ENCODE measurements around the gene CCIN.
"Not testable (repeated sequence)": the region's sequence is repeated elsewhere in the genome, so short reads cannot be mapped to it uniquely, and the experiment has no call there.

CCIN gene

DNA sequence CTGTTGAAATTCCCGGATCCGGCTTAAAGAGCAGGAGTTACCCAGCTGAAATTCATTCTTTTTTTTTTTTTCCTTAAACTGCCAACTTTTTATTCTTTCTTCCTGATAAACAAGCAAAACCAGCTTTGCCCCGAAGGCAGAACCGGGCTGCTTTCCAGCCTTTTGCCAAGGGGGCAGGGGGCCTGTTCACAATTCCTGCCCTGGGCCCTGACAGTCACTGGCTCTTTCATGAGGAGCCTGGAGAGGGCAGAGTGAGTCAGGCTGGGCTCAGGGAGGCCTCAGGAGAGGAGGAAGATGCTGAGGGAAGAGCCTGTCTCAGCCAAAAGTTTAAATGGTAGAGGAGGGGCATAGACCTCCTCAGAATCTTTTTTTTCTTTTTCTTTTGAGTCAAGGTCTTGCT, 27.9 kb upstream of the CCIN start:
- DNase-seq = no peak

DNA sequence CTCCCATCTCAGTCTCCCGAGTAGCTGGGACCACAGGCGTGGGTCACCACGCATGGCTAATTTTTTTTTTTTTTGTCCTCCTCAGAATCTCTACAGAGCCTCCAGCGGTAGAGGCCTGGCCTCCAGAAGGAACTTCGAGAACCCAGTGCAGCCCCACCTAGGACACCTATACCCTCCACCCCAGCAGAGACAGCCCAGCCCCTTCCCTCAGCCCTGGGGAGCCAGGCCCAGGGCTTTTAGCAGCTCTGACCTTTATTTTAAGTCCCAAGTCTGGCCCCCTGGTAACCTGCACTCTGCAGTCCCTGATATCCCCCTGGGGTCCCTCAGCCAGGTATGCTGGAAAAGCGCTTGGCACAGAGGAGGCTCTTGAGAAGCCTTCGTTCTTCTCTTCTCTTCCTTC, 27.4 kb upstream of the CCIN start:
- no peak for DNase-seq

DNA sequence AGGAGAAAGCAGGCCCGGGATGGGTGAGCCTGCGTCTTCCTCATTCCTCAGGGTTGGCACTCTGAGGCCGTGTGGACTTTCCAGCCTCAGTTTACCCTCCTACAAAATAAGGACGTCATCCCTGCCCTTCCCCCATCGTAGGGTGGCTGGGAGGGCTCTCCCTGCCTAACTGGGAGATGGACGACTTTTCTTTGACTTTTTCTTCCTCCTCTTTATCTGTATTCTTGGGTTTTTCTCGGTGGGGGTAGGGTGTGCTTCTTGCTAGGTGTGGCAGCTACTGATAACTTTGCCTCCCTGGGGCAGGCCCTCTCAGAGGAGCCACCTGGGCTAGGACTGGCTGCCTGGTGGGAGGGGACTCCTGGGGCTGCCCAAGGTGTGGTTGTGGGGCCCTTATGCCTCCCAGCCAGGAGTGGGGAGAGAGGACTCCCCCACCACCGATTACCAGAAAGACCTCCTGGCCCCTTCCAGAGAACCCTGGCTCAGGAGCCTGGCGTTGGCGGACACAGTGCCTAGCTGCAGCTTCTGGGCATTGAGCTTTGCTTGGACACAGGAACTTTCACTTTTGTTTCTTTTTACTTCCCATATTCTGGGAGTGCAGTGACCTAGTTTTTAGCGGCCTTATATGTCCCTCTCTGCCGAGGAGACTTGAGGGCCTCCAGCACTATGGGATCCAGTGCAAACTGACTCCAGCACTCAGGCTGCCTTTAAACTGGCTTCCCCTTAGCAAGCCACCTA, 26.5 kb upstream of the CCIN start:
- no peak for DNase-seq

DNA sequence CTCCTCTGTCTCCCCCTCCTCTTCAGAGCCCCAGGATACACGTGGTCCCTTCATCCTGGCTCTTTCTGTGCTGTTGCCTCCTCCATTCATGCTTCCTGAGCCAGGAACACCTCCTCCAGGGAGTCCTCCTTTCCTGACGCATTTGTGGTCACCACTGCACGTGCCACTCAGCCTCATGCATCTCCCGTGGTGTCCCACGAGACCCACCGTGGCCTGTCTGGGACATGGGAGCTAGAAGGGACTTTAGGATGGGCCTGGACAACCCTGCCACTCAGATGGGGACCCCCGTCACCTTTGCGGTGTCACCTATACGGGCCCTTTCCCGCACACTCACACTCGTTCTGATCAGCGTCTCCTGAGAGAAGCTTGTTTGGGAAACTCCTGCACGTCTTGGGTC, 25.9 kb upstream of the CCIN start:
- no peak for DNase-seq

DNA sequence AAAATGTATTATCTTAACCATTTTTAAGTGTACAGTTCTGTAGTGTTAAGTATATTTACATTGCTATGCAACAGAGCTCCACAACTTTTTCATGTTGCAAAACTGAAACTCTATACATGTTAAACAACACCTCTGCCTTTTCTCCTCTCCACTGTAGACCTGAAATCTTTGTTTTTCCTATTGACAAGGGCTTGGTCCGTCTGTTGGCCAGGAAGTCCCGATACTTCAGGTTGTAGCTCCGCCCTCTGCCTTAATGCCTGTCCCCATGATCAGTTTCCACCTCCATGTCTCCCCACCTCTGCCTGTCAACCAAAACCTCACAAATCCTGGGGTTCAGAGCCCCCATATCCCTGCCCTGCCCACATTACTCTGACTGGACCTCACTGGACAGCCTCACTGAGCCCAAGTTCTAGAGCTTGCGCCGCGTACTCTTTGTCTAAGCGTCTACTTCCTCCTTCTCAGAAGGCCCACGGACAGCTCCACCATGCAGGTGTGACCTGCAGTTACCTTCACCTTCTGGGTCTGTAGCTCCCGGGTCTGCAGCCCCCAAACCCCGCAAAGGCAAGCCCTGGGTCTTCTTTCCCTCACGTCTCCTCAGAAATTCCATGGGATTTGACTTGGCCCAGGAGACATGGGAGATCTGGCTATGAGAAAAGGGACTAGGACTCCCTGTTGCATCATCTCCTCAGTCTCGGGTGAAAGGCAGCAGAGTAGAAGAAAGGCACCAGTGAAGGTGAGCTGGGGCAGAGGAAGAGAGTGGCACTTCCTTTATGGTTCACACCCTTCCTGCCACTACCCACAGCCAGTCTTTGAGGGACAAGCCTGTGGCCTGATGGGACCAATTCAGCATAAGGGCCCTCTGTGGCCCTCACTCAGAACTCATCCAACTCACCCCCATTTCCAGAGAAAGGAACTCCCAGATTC, 24.6 kb upstream of the CCIN start:
- DNase-seq = no peak

DNA sequence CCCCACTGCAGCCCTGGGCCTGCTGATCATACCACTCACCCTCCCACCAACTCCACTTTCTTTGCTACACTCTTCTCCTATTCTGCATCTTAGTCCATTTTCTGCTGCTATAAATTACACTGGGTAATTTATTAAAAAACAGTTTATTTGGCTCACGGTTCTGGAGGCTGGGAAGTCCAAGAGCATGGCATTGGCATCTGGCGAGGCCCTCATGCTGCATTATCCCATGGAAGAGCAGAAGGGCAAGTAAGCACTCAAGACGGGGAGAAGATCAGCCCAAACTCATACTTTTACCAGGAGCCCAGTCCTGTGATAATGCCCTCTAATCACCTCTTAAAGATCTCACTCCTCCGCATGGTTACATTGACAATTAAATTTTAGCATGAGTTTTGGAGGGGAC, 23.2 kb upstream of the CCIN start:
- no peak for DNase-seq

DNA sequence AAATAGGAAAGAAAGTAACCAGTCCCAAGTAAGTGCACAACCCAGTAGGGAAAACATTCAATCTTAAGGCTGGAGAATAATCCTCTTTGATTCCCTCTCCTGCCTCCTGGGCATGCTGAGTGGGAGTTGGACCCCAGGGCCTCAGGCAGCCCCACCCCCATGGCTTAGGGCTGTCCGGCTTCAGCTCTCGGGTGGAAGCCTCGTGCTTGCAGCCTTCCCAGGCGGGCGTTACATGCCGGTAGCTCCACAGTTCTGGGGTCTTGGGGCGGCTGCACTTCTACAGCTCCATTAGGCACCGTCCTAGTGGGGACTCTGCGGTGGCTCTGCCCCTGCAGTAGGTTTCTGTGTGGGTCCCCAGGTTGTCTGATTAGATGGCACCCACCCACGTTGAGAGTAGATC, 22.5 kb upstream of the CCIN start:
- no peak for DNase-seq

DNA sequence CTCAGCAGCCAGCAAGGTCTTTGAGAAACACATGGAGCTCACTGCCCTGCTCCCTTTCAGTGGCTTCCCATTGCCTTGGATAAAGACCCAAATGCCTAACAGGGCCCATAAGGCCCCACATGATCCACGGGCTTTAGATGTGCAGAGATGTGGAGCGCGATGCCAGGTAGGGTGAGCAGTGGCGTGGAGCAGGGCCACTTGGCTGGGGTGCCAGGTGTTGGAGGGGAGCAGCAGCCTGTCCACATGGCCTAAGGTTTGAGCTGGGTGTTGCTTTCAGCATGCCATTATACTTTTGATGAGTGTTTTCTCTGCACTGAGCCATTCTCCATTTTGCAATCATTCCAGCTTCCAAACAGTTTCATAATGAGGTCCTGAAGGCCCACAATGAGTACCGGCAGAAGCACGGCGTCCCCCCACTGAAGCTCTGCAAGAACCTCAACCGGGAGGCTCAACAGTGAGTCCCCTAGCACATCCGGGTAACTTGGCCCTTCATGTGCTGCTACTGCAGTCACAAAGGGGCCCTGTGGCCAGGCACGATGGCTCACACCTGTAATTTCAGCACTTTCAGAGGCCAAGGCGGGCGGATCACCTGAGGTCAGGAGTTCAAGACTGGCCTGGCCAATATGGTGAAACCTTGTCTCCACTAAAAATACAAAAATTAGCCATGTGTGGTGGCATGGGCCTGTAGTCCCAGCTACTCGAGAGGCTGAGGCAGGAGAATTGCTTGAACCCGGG, 21.6 kb upstream of the CCIN start:
- no peak for DNase-seq

DNA sequence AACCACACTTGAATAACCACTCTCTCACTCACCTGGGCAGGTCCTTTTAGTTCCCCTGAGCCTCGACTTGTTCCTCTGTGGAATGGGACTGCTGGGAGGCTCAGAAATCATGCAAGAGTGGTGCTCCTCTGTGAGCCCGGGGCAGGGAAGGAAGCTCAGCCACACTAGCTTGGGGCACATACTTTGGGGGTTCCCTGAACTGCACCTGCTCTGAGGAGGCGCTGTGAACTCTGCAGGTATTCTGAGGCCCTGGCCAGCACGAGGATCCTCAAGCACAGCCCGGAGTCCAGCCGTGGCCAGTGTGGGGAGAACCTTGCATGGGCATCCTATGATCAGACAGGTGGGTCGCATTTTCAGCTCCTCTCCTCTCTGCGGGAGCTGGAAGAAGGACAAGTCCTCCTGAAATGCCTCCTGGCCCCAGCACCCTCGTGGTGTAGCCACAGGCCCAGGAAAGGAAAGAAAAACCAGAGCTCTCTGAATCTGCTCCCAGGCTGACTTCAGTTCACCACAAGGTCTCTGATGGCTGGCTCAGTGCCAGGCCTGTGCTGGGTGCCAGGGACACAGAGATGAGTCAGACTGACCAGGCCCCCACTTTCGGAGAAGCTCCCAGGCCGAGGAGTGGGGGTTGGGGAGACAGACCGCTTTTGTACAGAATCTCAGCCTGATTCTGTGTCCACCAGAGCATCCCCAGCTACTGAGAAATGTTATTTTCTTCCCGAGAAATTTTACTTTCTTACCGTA, 20.7 kb upstream of the CCIN start:
- peak; percentile 8 for DNase-seq

DNA sequence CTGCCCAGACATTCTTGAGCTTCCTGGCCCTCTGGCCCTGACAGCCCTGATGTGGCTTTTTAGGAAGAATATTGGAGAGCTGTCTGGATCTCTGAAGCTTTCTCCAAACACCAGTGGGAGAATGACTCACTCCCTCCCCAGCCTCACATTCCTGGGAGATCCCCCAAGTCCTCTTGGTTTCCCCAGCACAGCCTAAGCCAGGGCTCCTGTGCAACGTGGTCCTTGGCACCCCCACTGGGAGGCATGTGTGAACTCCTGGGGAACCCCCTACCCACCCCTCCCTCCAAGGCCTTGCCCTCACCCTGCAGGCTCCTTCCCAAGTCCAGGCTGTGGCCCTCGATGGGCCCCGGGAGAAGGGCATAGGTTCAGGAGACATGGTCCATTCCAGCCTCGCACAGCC, 20.0 kb upstream of the CCIN start:
- no peak for DNase-seq

DNA sequence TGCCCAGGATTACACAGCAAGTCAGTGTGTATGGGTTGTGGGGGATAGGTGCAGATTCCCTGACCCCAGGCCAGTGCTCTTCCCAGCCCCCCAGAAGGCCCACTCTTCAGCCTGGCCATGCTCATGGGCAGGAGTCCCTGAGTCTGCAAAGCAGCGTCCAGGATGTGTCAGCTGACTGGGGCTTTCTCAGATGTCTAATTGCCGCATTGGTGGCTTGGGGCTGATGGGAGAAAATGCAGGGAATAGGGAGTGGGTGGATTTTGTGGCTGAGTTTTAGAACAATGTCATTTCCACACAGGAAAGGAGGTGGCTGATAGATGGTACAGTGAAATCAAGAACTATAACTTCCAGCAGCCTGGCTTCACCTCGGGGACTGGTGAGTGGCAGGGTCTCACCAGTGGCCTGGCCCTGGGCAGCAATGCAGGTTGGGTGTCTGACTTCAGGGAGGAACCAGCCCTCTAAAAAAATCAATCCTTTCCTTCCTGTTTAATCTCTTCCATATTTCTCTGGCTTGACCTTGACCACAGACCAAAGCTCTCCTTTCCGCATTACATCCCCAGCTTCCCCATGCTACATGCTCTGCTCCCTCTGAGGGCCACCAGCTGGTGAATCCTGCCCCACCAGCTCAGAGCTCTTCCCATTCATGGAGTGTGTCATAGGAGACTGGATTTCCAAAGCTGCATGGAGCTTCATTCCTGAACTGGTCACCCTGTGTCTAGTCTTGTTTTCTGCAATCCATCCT, 18.4 kb upstream of the CCIN start:
- DNase-seq = no peak

DNA sequence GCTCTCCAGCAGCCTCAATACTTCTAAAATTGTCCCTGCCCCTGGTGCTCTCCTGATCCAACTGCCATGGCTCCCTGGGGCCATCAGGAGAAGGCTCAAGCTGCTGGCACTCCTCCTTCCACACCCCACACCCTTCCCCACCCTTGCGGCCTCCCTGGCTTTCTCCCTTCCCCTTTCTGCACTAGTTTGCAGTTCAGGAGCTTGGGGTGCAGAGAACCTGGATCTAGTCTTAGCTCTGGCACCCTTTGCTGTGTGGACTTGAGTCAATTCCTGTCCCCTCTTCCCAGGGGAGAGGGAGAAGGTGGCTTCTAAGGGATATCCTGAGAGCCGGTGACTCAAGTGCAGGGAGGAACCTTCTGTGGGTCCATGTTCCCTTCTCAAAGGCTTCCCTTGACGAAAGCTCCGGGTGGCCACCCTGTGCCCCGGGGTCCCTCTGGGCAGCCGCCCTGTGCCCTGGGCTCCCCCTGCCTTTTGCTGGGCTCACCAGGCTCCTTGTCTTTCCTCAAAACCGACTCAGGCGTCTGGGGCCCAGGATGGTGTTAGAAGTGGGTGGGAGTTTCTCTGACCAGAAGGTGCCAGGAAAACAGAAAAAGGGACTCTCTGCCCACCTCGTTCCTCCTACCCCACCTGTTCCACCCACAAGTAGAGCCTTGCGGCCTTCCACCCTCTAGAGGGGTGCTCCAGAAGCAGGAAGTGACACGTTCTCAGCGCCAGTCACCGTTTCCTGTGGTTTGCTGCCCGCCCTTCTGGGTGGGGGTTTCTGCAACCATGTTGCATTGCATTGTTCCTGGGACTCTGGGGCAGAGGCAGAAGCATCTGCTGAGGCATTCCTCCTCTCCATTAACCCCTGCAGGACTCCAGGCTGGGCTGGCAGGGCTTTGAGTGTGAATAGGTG, 17.6 kb upstream of the CCIN start:
- DNase-seq = no peak

DNA sequence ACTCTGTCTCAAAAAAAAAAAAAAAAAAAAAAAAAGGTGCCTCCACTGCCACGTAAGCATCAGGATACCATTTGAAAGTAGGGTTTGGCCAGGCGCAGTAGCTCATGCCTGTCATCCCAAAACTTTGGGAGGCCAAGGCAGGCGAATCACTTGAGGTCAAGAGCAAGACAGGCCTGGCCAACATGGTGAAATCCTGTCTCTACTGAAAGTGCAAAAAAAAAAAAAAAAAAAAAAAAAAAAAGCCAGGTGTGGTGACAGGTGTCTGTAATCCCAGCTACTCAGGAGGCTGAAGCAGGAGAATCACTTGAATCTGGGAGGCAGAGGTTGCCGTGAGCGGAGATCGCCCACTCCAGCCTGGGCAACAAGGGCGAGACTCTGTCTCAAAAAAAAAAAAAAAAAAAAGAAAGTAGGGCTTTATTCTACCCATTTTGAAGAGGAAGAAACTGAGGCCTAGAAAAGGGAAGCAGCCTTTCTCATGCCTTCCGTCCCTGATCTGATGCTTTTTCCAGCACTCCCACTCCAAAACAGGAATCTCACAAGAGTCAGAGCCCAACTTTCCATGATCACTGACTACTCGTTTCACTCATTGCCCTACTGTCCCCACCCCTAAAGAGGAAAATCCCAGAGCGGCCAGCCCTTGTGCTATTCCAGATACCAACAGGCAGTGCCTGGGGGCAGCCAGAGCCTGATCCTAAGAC, 16.3 kb upstream of the CCIN start:
- no peak for DNase-seq

DNA sequence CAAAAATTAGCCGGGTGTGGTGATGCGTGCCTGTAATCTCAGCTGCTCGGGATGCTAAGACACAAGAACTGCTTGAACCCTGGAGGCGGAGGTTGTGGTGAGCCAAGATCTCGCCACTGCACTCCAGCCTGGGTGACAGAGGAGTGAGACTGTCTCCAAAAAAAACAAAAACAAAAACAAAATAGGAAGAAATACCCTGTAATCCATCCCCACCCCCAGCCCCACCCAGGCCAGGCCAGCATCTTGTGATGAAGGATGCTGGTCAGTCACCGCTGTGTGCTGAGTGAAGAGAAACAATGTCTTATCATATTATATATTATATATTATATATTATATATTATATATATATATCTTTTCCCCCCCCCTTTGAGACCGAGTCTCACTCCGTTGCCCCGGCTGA, 15.4 kb upstream of the CCIN start:
- DNase-seq = no peak

DNA sequence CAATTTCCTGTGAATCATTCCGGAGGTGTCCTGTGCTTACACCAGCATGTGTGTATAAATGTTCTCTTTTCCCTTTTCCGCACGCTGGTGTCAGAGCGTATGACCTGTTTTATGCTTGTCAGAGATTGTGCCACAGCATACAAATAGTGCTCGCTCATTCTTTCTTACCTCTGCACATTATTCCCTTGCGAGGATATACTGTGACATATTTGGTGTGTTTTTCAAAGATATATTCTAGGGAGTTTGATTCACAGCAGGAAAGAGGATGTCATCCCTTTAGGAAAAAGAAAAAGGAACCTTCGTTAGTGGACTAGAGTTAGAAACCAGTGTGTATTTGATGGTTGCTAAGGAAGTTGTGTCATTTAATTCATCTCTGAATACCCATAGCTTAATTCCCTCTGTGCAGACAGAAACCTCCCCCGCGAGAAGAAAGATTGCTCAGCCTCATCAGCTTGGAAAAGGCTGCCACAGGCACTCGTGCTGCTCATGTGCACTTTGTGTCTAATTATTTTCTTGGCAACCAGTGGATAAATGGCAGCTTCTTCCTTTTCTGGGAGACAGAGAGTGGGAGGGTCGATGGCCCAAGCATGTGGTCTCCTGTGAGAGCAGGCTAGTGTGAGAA, 14.7 kb upstream of the CCIN start:
- no peak for DNase-seq

DNA sequence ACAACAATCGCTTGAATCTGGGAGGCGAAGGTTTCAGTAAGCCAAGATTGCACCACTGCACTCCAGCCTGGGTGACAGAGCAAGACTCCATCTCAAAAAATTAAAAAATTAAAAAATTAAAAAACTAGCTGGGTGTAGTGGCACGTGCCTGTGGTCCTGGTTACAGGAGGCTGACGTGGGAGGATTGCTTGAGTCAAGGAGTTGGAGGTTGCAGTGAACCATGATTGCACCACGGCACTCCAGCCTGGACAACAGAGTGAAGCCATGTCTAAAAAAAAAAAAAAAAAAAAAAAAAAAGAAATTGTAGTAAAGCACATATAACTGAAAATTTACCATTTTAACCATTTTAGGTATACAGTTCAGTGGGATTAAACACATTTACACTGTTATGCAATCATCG, 13.1 kb upstream of the CCIN start:
- no peak for DNase-seq

DNA sequence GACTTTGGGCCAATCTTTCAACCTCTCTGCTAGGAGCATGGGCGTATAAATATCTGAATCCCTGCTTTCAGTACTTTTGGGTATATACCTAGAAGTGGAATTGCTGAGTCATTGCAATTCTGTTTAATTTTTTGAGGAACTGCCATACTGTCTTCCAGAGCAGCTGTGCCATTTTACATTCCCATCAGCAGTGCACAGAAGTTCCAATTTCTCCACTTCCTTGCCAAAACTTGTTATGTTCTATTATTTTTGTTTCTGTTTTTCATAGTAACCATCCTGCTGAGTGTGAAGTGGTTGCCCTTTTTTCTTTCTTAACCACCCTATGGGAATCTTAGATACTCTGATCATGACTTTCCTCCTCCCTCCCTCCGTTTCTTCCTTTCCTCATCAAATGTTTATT, 11.1 kb upstream of the CCIN start:
- no peak for DNase-seq

DNA sequence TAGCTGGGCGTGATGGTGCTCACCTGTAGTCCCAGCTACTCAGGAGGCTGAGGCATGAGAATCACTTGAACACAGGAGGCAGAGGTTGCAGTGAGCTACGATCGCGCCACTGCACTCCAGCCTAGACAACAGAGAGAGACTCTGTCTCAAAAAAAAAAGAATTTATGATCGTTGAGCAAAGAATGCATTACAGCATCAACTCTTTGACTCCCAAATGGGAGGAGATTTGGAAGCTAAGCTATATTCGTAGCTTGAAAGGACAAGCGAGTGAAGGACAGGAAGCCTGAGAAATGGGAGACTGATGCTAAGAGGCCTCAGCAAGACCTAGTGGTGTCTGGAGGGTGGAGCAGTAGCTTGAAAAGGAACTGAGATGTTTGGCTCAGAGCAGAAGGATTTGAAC, 10.3 kb upstream of the CCIN start:
- no peak for DNase-seq

DNA sequence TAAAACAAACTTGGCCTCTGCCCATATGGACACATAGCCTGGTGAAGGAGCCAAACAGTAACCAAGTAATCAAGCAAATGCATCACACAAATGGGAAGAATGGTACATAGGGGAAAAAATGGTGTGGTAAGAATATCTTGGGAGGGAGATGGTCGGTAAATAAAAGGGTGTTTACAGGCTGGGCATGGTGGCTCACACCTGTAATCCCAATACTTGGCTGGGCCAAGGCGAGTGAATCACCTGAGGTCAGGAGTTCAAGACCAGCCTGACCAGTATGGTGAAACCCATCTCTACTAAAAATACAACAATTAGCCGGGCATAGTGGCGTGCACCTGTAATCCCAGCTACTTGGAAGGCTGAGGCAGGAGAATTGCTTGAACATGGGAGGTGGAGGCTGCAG, 9.7 kb upstream of the CCIN start:
- DNase-seq = not testable (repeated sequence)

DNA sequence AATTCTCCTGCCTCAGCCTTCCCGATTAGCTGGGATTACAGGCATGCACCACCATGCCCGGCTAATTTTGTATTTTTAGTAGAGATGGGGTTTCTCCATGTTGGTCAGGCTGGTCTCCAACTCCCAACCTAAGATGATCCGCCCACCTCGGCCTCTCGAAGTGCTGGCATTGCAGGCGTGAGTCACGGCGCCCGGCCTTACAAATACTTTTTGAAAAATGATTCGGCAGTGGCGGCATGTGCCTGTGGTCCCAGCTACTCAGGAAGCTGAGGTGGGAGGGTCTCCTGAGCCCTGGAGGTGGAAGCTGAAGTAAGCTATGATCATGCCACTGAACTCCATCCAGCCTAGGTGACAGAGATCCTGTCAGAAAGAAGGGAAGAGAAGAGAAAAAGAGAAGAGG, 9.1 kb upstream of the CCIN start:
- DNase-seq = not testable (repeated sequence)

All from DMS79 (cell line).